GM23338 (cell line): ENCODE measurements around the gene SPATA13. TPM values are rescaled to one million over a fixed set of nuclear protein-coding genes. Genes with fewer than 3 reads are reported as not detected.

Source experiments
- ATAC-seq: fragments of 200-7000 bp; cut with Tn5 transposase; 3 replicates; pipeline ENCODE4 v1.9.1; 2020
- DNase-seq: peaks from one replicate; pipeline ENCODE4 v3.0.0-alpha.2; 2015; ENCODE audit warnings: low spot score
- H2AFZ ChIP-seq: fragments of 200-600 bp; sonication (generic); 2 replicates; pipeline ENCODE4 v1.8.0; 2016; ENCODE audit warnings: antibody characterized with exemption, mild to moderate bottlenecking, moderate library complexity
- H3F3A ChIP-seq: fragments of 200-600 bp; sonication (generic); replicated peaks from 2 replicates; pipeline ENCODE4 v1.8.0; 2017; ENCODE audit warnings: antibody characterized with exemption, mixed run types, low read depth
- H3K27ac ChIP-seq: fragments of 200-600 bp; sonication (generic); 2 replicates; pipeline ENCODE4 v1.6.1; 2016; ENCODE audit warnings: low read depth
- H3K27me3 ChIP-seq: fragments of 200-600 bp; sonication (generic); 2 replicates; pipeline ENCODE4 v1.8.0; 2016; ENCODE audit warnings: mild to moderate bottlenecking, mixed run types, moderate library complexity; ENCODE audit not compliant: insufficient read depth
- H3K36me3 ChIP-seq: fragments of 200-600 bp; sonication (generic); 2 replicates; pipeline ENCODE4 v1.8.0; 2016; ENCODE audit warnings: mild to moderate bottlenecking; ENCODE audit not compliant: insufficient read depth
- H3K4me1 ChIP-seq: fragments of 200-600 bp; sonication (generic); 2 replicates; pipeline ENCODE4 v1.8.0; 2016; ENCODE audit warnings: mild to moderate bottlenecking, moderate library complexity; ENCODE audit not compliant: insufficient read depth
- H3K4me2 ChIP-seq: fragments of 200-600 bp; sonication (generic); 2 replicates; pipeline ENCODE4 v1.7.1; 2017; ENCODE audit warnings: mixed run types
- H3K4me3 ChIP-seq: fragments of 200-600 bp; sonication (generic); 2 replicates; pipeline ENCODE4 v1.6.1; 2016; ENCODE audit warnings: mixed run types
- H3K79me2 ChIP-seq: fragments of 200-600 bp; sonication (generic); replicated peaks from 2 replicates; pipeline ENCODE4 v1.8.0; 2017; ENCODE audit warnings: mild to moderate bottlenecking; ENCODE audit not compliant: insufficient read depth
- H3K9me2 ChIP-seq: fragments of 200-600 bp; sonication (generic); 2 replicates; pipeline ENCODE4 v1.8.0; 2017; ENCODE audit not compliant: insufficient read depth
- H4K20me1 ChIP-seq: fragments of 200-600 bp; sonication (generic); replicated peaks from 2 replicates; pipeline ENCODE4 v1.8.0; 2017; ENCODE audit warnings: mild to moderate bottlenecking; ENCODE audit not compliant: insufficient read depth
- H3K27ac Mint-ChIP-seq: 2 replicates; pipeline ENCODE4 v1.8.0; 2020; ENCODE audit warnings: inconsistent platforms, mild to moderate bottlenecking, moderate library complexity, mixed read lengths
- H3K27me3 Mint-ChIP-seq: 3 replicates; pipeline ENCODE4 v1.8.0; 2022; ENCODE audit warnings: low read depth, mild to moderate bottlenecking, moderate library complexity, mixed read lengths, inconsistent platforms; ENCODE audit not compliant: insufficient read depth, poor library complexity
- H3K36me3 Mint-ChIP-seq: 3 replicates; pipeline ENCODE4 v1.8.0; 2021; ENCODE audit warnings: low read depth, mild to moderate bottlenecking, inconsistent platforms, moderate library complexity, mixed read lengths
- H3K4me1 Mint-ChIP-seq: 3 replicates; pipeline ENCODE4 v1.8.0; 2020; ENCODE audit warnings: mild to moderate bottlenecking, inconsistent platforms, mixed read lengths
- H3K4me3 Mint-ChIP-seq: 3 replicates; pipeline ENCODE4 v1.8.0; 2021; ENCODE audit warnings: moderate library complexity, mild to moderate bottlenecking, inconsistent platforms, mixed read lengths
- H3K9me3 Mint-ChIP-seq: 3 replicates; pipeline ENCODE4 v1.8.0; 2020; ENCODE audit warnings: moderate library complexity, mild to moderate bottlenecking, inconsistent platforms, mixed read lengths
- CREB1 ChIP-seq: fragments of 250-450 bp; sonication (Bioruptor Pico); IDR thresholded peaks from 2 replicates; pipeline ENCODE4 v1.5.0; 2020; ENCODE audit warnings: low read depth, mild to moderate bottlenecking, moderate library complexity
- CTCF ChIP-seq, 2 experiments: fragments of 200-600 bp in 1 of 2; sonication (generic) in 1 of 2; conservative IDR thresholded peaks; 2 replicates each; pipeline versions ENCODE4 v1.5.1 to v1.6.1; 2016 to 2017; ENCODE audit warnings: antibody characterized with exemption in 2 of 2, low read depth in 2 of 2, mild to moderate bottlenecking in 2 of 2, moderate library complexity in 1 of 2
- EZH2phosphoT487 ChIP-seq: fragments of 200-600 bp; sonication (generic); IDR thresholded peaks from one replicate; pipeline ENCODE4 v1.8.1; 2018; ENCODE audit warnings: antibody characterized with exemption; ENCODE audit not compliant: unreplicated experiment
- JUNB ChIP-seq: IDR thresholded peaks from one replicate; pipeline ENCODE4 v1.6.1; 2016; ENCODE audit warnings: antibody characterized with exemption; ENCODE audit not compliant: unreplicated experiment
- NANOG ChIP-seq: IDR thresholded peaks from 2 replicates; pipeline ENCODE4 v1.6.1; 2016; ENCODE audit warnings: antibody characterized with exemption, borderline replicate concordance
- POLR2AphosphoS5 ChIP-seq: IDR thresholded peaks from 2 replicates; pipeline ENCODE4 v1.6.1; 2016; ENCODE audit warnings: antibody characterized with exemption, low read depth
- REST ChIP-seq: IDR thresholded peaks from one replicate; pipeline ENCODE4 v1.6.1; 2018; ENCODE audit warnings: antibody characterized with exemption; ENCODE audit not compliant: unreplicated experiment
- STAT1 ChIP-seq: IDR thresholded peaks from one replicate; pipeline ENCODE4 v1.6.1; 2016; ENCODE audit warnings: antibody characterized with exemption; ENCODE audit not compliant: unreplicated experiment
- ZNF114 ChIP-seq: fragments of 250-450 bp; sonication (Bioruptor Pico); IDR thresholded peaks from 2 replicates; pipeline ENCODE4 v1.5.0; 2020; ENCODE audit warnings: mild to moderate bottlenecking, moderate library complexity
- polyA plus RNA-seq: library from polyadenylated mRNA; unstranded; fragments of >200 nt; fragmentation: Nextera tagmentation; extraction: Ambion mirVana; gene quantifications from 2 replicates; pipeline ENCODE4 v1.2.1, GENCODE V29; 2016
- total RNA-seq: library from RNA; depleted of rRNA; stranded (reverse); fragments of >200 nt; shearing (Covaris generic); gene quantifications from 2 replicates; pipeline ENCODE4 v1.2.3, GENCODE V29; 2014

The SPATA13 gene
- total and polyA plus RNA-seq, 2 experiments from 2014 or later: 11.9 to 45.7 TPM

GRCh38 chr13:24128962-24129361 is 31.6 kb upstream of the SPATA13 start:
- H3K27ac Mint-ChIP-seq: no peak overlapping the region
- TF ChIP-seq NANOG: no peak
- no peak for TF ChIP-seq JUNB
- no peak for TF ChIP-seq STAT1
- no peak for TF ChIP-seq EZH2phosphoT487
- no peak for TF ChIP-seq CREB1 (CRISPR knock-in tag)
- Histone ChIP-seq H3K9me2 (peaks cover 10% of the 10 kb centered on the region; the same call in 1 of the 2 replicates), H3K4me3 (no peak overlapping the region), H3K36me3 (no peaks in the 10 kb centered on the region; the same call in 1 of the 2 replicates), H3K4me1 (peaks cover 9% of the 10 kb centered on the region), H3K27ac (no peak overlapping the region), H3K27me3 (no peaks in the 10 kb centered on the region), H4K20me1 (no peaks in the 10 kb centered on the region), H3F3A (no peaks in the 10 kb centered on the region), H3K79me2 (no peaks in the 10 kb centered on the region), H3K4me2 (no peak overlapping the region), H2AFZ (no peak overlapping the region)
- ATAC-seq: no peak
- H3K27me3 Mint-ChIP-seq: peaks cover 2% of the 10 kb centered on the region
- H3K4me3 Mint-ChIP-seq: no peak overlapping the region
- H3K36me3 Mint-ChIP-seq: peaks cover 3% of the 10 kb centered on the region; the same call in 1 of the 3 replicates
- peaks cover 33% of the 10 kb centered on the region for H3K4me1 Mint-ChIP-seq
- H3K9me3 Mint-ChIP-seq: peaks cover 14% of the 10 kb centered on the region
- no peak for DNase-seq

GRCh38 chr13:24129914-24130774 is 30.4 kb upstream of the SPATA13 start:
- H3K27ac Mint-ChIP-seq: no peak overlapping the region
- ATAC-seq: no peak
- TF ChIP-seq CTCF (conservative IDR thresholded peaks at IDR 0.05; ENCODE audit: low read depth in 2 of 2): no peak
- TF ChIP-seq EZH2phosphoT487: no peak
- TF ChIP-seq NANOG: no peak
- TF ChIP-seq CREB1 (CRISPR knock-in tag): no peak
- TF ChIP-seq ZNF114: no peak
- TF ChIP-seq POLR2AphosphoS5: no peak
- no peak for TF ChIP-seq JUNB
- TF ChIP-seq REST: no peak

More at GRCh38 chr13:24129914-24130774, 30.4 kb upstream of the SPATA13 start:
- Histone ChIP-seq H3K4me2 (no peak overlapping the region), H2AFZ (no peak overlapping the region; the same call in 1 of the 2 replicates), H3K79me2 (no peaks in the 10 kb centered on the region), H3F3A (no peaks in the 10 kb centered on the region), H3K27ac (no peak overlapping the region), H4K20me1 (no peaks in the 10 kb centered on the region), H3K4me3 (no peak overlapping the region), H3K36me3 (no peaks in the 10 kb centered on the region; the same call in 1 of the 2 replicates), H3K9me2 (peaks cover 10% of the 10 kb centered on the region; the same call in 1 of the 2 replicates), H3K4me1 (peaks cover 4% of the 10 kb centered on the region; the same call in 1 of the 2 replicates), H3K27me3 (no peaks in the 10 kb centered on the region)
- H3K36me3 Mint-ChIP-seq: peaks cover 3% of the 10 kb centered on the region; the same call in 1 of the 3 replicates
- H3K4me3 Mint-ChIP-seq: no peak overlapping the region
- DNase-seq: no peak
- H3K9me3 Mint-ChIP-seq: peaks cover 14% of the 10 kb centered on the region
- H3K27me3 Mint-ChIP-seq: peaks cover 2% of the 10 kb centered on the region
- peaks cover 29% of the 10 kb centered on the region for H3K4me1 Mint-ChIP-seq
